OCI-LY7 (cell line): ENCODE data around the gene GNG12. TPM values are rescaled to one million over a fixed set of nuclear protein-coding genes. Genes with fewer than 3 reads are reported as not detected.

Source experiments
- BruUV-seq: library from RNA; stranded (reverse); fragments of 400-500 nt; replicated peaks from 2 replicates; lab custom pipeline; 2021; lab: Mats Ljungman, UMichigan
- CTCF ChIA-PET: fragments of 300-600 bp; sonication (Branson Sonifier 250); formaldehyde crosslinking; loops from one replicate; lab custom pipeline; 2022; ENCODE audit warnings: antibody characterized with exemption; ENCODE audit not compliant: unreplicated experiment; lab: Charles Lee
- POLR2A ChIA-PET: fragments of 300-600 bp; sonication (Branson Sonifier 250); formaldehyde crosslinking; loops from one replicate; lab custom pipeline; 2022; ENCODE audit warnings: antibody characterized with exemption; lab: Charles Lee
- DNase-seq: peaks from one replicate; pipeline ENCODE4 v3.0.0-alpha.2; 2015; ENCODE audit warnings: low spot score
- H2AFZ ChIP-seq: fragments of 200-600 bp; sonication (generic), shearing (Covaris generic); 2 replicates; pipeline ENCODE4 v1.6.1; 2014; ENCODE audit warnings: mild to moderate bottlenecking, antibody characterized with exemption, low read length, moderate library complexity
- H3K27ac ChIP-seq: fragments of 200-600 bp; sonication (generic); 2 replicates; pipeline ENCODE4 v1.5.1; 2014; ENCODE audit warnings: mixed run types, low read depth, mild to moderate bottlenecking, moderate library complexity, low read length, inconsistent platforms; ENCODE audit not compliant: poor library complexity, severe bottlenecking
- H3K36me3 ChIP-seq: fragments of 200-600 bp; sonication (generic); 2 replicates; pipeline ENCODE4 v1.6.1; 2014; ENCODE audit warnings: mild to moderate bottlenecking, antibody characterized with exemption, low read length, moderate library complexity, mixed read lengths; ENCODE audit not compliant: insufficient read depth
- H3K4me1 ChIP-seq: fragments of 200-600 bp; sonication (generic); 2 replicates; pipeline ENCODE4 v1.5.1; 2014; ENCODE audit warnings: mild to moderate bottlenecking, low read length; ENCODE audit not compliant: insufficient read depth, poor library complexity, severe bottlenecking
- H3K4me2 ChIP-seq: fragments of 200-600 bp; sonication (generic); 2 replicates; pipeline ENCODE4 v1.6.1; 2014; ENCODE audit warnings: mild to moderate bottlenecking, low read length
- H3K4me3 ChIP-seq: fragments of 200-600 bp; sonication (generic); 2 replicates; pipeline ENCODE4 v1.5.1; 2014; ENCODE audit warnings: mild to moderate bottlenecking, low read depth, low read length; ENCODE audit not compliant: poor library complexity, severe bottlenecking
- H3K79me2 ChIP-seq: fragments of 200-600 bp; sonication (generic); 2 replicates; pipeline ENCODE4 v1.6.1; 2016; ENCODE audit warnings: low read depth, mild to moderate bottlenecking, low read length, moderate library complexity, mixed read lengths; ENCODE audit not compliant: insufficient read depth
- H3K9me2 ChIP-seq: fragments of 200-600 bp; sonication (generic); 2 replicates; pipeline ENCODE4 v1.6.1; 2016; ENCODE audit warnings: mild to moderate bottlenecking, low read length, mixed read lengths; ENCODE audit not compliant: insufficient read depth
- H3K9me3 ChIP-seq: fragments of 200-600 bp; sonication (generic); 2 replicates; pipeline ENCODE4 v1.6.1; 2014; ENCODE audit warnings: mild to moderate bottlenecking, mixed run types, low read length, mixed read lengths
- H4K20me1 ChIP-seq: fragments of 200-600 bp; sonication (generic); 2 replicates; pipeline ENCODE4 v1.6.1; 2014; ENCODE audit warnings: mild to moderate bottlenecking, antibody characterized with exemption, low read length, moderate library complexity, mixed read lengths; ENCODE audit not compliant: insufficient read depth
- EZH2phosphoT487 ChIP-seq: fragments of 200-600 bp; sonication (generic); IDR thresholded peaks from 2 replicates; pipeline ENCODE4 v1.6.1; 2018; ENCODE audit warnings: low read depth, borderline replicate concordance, mild to moderate bottlenecking, mixed run types, antibody characterized with exemption, low read length, moderate library complexity, mixed read lengths
- intact Hi-C: fragments of 100-400 bp; cut with micrococcal nuclease; formaldehyde crosslinking; loops from one replicate; pipeline ENCODE4 v1.10.0; 2022; ENCODE audit not compliant: unreplicated experiment
- total RNA-seq, 2 experiments: library from RNA; depleted of rRNA in 1 of 2; stranded (reverse); fragments of >200 nt in 1 of 2; shearing (Covaris generic) in 1 of 2; gene quantifications; 2 replicates each; pipeline ENCODE4 v1.2.3, GENCODE V29; 2014 to 2022
- TF ChIP-seq, protein P1 (sequence below): fragments of 200-600 bp; sonication (generic); conservative IDR thresholded peaks from 2 replicates; pipeline ENCODE4 v1.5.1; 2014; ENCODE audit warnings: mild to moderate bottlenecking, antibody characterized with exemption, low read length, moderate library complexity, mixed read lengths

GNG12 gene
- total RNA-seq, 2 experiments from 2014 or later, result 0.10 TPM; not detected in 1

GRCh38 chr1:67839826-67840225, 6.6 kb upstream of the GNG12 start:
- Histone ChIP-seq H2AFZ (no peak overlapping the region), H3K9me3 (no peaks in the 10 kb centered on the region), H3K36me3 (no peaks in the 10 kb centered on the region), H3K4me1 (no peaks in the 10 kb centered on the region), H4K20me1 (no peaks in the 10 kb centered on the region), H3K9me2 (no peaks in the 10 kb centered on the region), H3K4me3 (no peak overlapping the region), H3K27ac (no peak overlapping the region), H3K4me2 (no peak overlapping the region), H3K79me2 (no peaks in the 10 kb centered on the region)
- ChIA-PET POLR2A (interaction anchor here (0.6 kb wide), 1 partner anchor 101 kb away, joined by 3 read pairs; no protein-coding TSS in a partner anchor), CTCF (no interaction called here)
- no TSS peak for BruUV-seq
- no peak for DNase-seq
- TF ChIP-seq EZH2phosphoT487, result no peak
- TF ChIP-seq, protein P1, sequence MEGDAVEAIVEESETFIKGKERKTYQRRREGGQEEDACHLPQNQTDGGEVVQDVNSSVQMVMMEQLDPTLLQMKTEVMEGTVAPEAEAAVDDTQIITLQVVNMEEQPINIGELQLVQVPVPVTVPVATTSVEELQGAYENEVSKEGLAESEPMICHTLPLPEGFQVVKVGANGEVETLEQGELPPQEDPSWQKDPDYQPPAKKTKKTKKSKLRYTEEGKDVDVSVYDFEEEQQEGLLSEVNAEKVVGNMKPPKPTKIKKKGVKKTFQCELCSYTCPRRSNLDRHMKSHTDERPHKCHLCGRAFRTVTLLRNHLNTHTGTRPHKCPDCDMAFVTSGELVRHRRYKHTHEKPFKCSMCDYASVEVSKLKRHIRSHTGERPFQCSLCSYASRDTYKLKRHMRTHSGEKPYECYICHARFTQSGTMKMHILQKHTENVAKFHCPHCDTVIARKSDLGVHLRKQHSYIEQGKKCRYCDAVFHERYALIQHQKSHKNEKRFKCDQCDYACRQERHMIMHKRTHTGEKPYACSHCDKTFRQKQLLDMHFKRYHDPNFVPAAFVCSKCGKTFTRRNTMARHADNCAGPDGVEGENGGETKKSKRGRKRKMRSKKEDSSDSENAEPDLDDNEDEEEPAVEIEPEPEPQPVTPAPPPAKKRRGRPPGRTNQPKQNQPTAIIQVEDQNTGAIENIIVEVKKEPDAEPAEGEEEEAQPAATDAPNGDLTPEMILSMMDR, result no peak
- intact Hi-C loops, result no loop called here

- Histone ChIP-seq H3K36me3 (no peaks in the 10 kb centered on the region), H3K79me2 (no peaks in the 10 kb centered on the region), H2AFZ (no peak overlapping the region), H3K4me1 (no peaks in the 10 kb centered on the region), H3K9me3 (no peaks in the 10 kb centered on the region), H3K9me2 (no peaks in the 10 kb centered on the region), H3K4me3 (no peak overlapping the region), H3K27ac (no peak overlapping the region), H4K20me1 (no peaks in the 10 kb centered on the region), H3K4me2 (no peak overlapping the region)
- intact Hi-C loops, result no loop called here
- no peak for DNase-seq
- no TSS peak for BruUV-seq
- POLR2A ChIA-PET, result no interaction called here
- CTCF ChIA-PET, result no interaction called here
- TF ChIP-seq EZH2phosphoT487, result no peak
- TF ChIP-seq, protein P1, result no peak
These were observed 5.1 kb upstream of the GNG12 start for GRCh38 chr1:67838180-67838910.

GRCh38 chr1:67836769-67837168, 3.5 kb upstream of the GNG12 start:
- Histone ChIP-seq H3K36me3 (no peaks in the 10 kb centered on the region), H3K27ac (no peak overlapping the region), H3K9me2 (no peaks in the 10 kb centered on the region), H3K4me3 (no peak overlapping the region), H4K20me1 (no peaks in the 10 kb centered on the region), H3K79me2 (no peaks in the 10 kb centered on the region), H2AFZ (no peak overlapping the region), H3K4me2 (no peak overlapping the region), H3K9me3 (no peaks in the 10 kb centered on the region), H3K4me1 (no peaks in the 10 kb centered on the region)
- POLR2A ChIA-PET, result no interaction called here
- TF ChIP-seq, protein P1, result no peak
- no peak for TF ChIP-seq EZH2phosphoT487
- CTCF ChIA-PET, result interaction anchor here (0.6 kb wide), 1 partner anchor 575 kb away, joined by 3 read pairs; no protein-coding TSS in a partner anchor
- no peak for DNase-seq
- intact Hi-C loops, result no loop called here
- no TSS peak for BruUV-seq
